GM18505 (cell line): ENCODE measurements around the gene HMGB1.

Experiments
- ATAC-seq: cut with Tn5 transposase; IDR thresholded peaks from one replicate; pipeline ENCODE4 v1.9.1; 2021; ENCODE audit not compliant: unreplicated experiment
- POLR2A ChIP-seq: IDR thresholded peaks from 4 replicates; pipeline ENCODE4 v1.6.1; 2011; ENCODE audit warnings: borderline replicate concordance; ENCODE audit not compliant: insufficient read depth, insufficient read length; ENCODE audit errors: extremely low read depth

The HMGB1 gene

GRCh38 chr13:30465593-30466357 is at the start of gene HMGB1:
HMGB1 (minus strand) TSS chr13:30465936; CDS start chr13:30463680, 2,256 bp downstream.
- peak; percentile 77 for ATAC-seq
- peak; percentile 89 for TF ChIP-seq POLR2A

GRCh38 chr13:30510811-30511371 is 45.2 kb upstream of the HMGB1 start:
- no peak for TF ChIP-seq POLR2A
- no peak for ATAC-seq

DNA sequence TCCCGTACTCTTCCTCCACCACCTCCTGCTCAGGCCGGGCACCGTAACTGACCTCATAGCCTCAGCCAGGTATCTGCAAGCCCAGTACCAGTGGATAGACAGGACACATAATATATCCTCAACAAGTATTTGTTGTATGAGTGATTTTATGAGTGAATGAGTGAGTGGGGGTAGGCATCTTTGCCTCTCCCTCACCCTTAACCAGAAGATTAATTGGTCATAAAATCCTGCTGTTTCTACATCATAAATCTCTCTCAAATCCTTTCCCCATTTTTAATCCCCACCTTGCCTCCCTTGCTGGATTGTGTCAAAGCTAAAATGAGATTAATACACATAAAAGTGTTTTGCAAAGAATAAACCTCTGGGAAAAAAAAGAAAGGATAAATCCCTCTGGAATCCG is 44.4 kb upstream of the HMGB1 start:
- no peak for ATAC-seq
- TF ChIP-seq POLR2A: no peak

DNA sequence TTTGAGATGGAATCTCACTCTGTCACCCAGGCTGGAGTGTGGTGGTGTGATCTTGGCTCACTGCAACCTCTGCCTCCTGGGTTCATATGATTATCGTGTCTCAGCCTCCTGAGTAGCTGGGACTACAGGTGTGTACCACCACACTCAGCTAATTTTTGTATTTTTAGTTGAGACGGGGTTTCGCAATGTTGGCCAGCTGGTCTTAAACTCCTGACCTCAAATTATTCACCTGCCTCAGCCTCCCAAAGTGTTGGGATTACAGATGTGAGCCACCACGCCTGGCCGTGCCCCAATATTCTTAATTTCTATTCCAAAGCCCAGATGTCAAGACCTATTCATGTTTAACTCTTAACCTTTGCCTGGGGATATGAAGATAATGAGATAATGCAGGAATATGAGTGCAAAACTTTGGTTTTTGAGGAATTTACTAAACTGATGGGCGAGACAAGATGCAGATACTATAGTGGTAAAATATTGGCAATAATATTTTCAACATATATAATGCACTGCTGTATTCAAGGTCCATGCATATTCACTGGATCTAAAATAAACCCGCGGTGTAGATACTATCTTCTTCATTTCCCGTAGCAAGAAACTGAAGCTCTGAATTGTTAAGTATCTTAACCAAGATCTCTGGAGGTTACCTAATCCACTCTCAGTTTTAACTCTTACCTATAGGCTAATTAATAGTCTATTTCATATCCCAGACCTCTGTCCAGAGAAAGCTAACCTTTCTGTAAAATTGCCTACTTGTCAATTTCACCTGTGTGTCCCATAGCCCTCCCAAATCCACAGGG is 43.7 kb upstream of the HMGB1 start:
- ATAC-seq: no peak
- TF ChIP-seq POLR2A: no peak

DNA sequence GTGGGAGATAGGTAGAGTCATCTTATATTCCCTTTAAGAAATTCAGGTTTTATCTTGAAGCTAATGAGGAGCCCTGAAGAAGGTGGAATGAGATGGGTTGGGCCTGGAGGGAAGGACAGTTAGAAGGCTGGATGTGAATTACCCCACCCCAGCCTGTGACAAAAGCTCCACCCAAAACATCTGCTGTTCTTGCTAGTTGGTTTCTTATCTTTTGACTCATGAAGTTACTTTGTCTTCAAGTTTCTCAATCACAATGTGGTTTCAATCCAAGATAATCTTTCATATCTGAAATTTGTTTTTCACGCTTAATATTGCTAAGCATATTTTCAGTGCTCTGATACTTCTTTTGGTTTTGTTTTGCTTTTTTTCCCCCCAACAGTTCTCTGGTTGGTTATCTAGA is 38.3 kb upstream of the HMGB1 start:
- ATAC-seq: no peak
- TF ChIP-seq POLR2A: no peak

GRCh38 chr13:30502237-30502636 is 36.5 kb upstream of the HMGB1 start:
- ATAC-seq: no peak
- no peak for TF ChIP-seq POLR2A

- no peak for TF ChIP-seq POLR2A
- ATAC-seq: no peak
These were observed 33.6 kb upstream of the HMGB1 start for GRCh38 chr13:30499338-30499737.

- TF ChIP-seq POLR2A: no peak
- ATAC-seq: no peak
These were observed 30.4 kb upstream of the HMGB1 start for GRCh38 chr13:30496147-30496546.

- ATAC-seq: no peak
- no peak for TF ChIP-seq POLR2A
These were observed 30.0 kb upstream of the HMGB1 start for GRCh38 chr13:30495746-30496145.

GRCh38 chr13:30493658-30494381 is 28.1 kb upstream of the HMGB1 start:
- no peak for TF ChIP-seq POLR2A
- no peak for ATAC-seq

- no peak for TF ChIP-seq POLR2A
These were observed 21.3 kb upstream of the HMGB1 start for GRCh38 chr13:30487075-30487470.

GRCh38 chr13:30486230-30487074 is 20.7 kb upstream of the HMGB1 start:
- TF ChIP-seq POLR2A: no peak
- ATAC-seq: no peak

More at GRCh38 chr13:30487075-30487470, 21.3 kb upstream of the HMGB1 start:
- no peak for ATAC-seq

- ATAC-seq: no peak
- TF ChIP-seq POLR2A: no peak
These were observed 15.6 kb upstream of the HMGB1 start for GRCh38 chr13:30481241-30481760.
